SKM-1 treated with dmso at 0.1 percent for 144 hours (cell line): Measurements from ENCODE around the gene PRKG1.

Experiments used
- DNase-seq: peaks from one replicate; lab custom pipeline; 2025; ENCODE audit not compliant: unreplicated experiment; lab: John Stamatoyannopoulos, UW

Gene PRKG1

GRCh38 chr10:51955696-51956095 is 881.4 kb downstream of the PRKG1 start:
- DNase-seq: no peak

- DNase-seq: no peak
Measured at GRCh38 chr10:51956822-51957221, 882.5 kb downstream of the PRKG1 start.

GRCh38 chr10:51960494-51960895 is 886.2 kb downstream of the PRKG1 start:
- DNase-seq: peak; percentile 17

GRCh38 chr10:51961401-51961800 is 887.1 kb downstream of the PRKG1 start:
- DNase-seq: no peak

- no peak for DNase-seq
Measured at GRCh38 chr10:51964630-51965029, 890.3 kb downstream of the PRKG1 start.

- no peak for DNase-seq
Measured at GRCh38 chr10:51965451-51965850, 891.2 kb downstream of the PRKG1 start.

- no peak for DNase-seq
Measured at GRCh38 chr10:51972733-51973346, 898.6 kb downstream of the PRKG1 start.

GRCh38 chr10:51980752-51981151 is 906.5 kb downstream of the PRKG1 start:
- DNase-seq: no peak

GRCh38 chr10:51981731-51982130 is 907.4 kb downstream of the PRKG1 start:
- no peak for DNase-seq

- no peak for DNase-seq
Measured at GRCh38 chr10:51983481-51983880, 909.2 kb downstream of the PRKG1 start.

GRCh38 chr10:51985336-51985735 is 911.0 kb downstream of the PRKG1 start:
- DNase-seq: no peak

- DNase-seq: no peak
Measured at GRCh38 chr10:51986516-51986915, 912.2 kb downstream of the PRKG1 start.

- no peak for DNase-seq
Measured at GRCh38 chr10:51993475-51993874, 919.2 kb downstream of the PRKG1 start.

- DNase-seq: no peak
Measured at GRCh38 chr10:51999096-51999495, 924.8 kb downstream of the PRKG1 start.

GRCh38 chr10:52004342-52004949 is 930.2 kb downstream of the PRKG1 start:
- peak; percentile 5 for DNase-seq

- no peak for DNase-seq
Measured at GRCh38 chr10:52007091-52007490, 932.8 kb downstream of the PRKG1 start.

GRCh38 chr10:52011118-52011517 is 936.8 kb downstream of the PRKG1 start:
- no peak for DNase-seq

GRCh38 chr10:52019077-52019555 is 944.8 kb downstream of the PRKG1 start:
- no peak for DNase-seq

- no peak for DNase-seq
Measured at GRCh38 chr10:52019656-52020055, 945.4 kb downstream of the PRKG1 start.

- no peak for DNase-seq
Measured at GRCh38 chr10:52020173-52020572, 945.9 kb downstream of the PRKG1 start.

GRCh38 chr10:52020702-52021101 is 946.4 kb downstream of the PRKG1 start:
- DNase-seq: no peak

GRCh38 chr10:52027055-52027705 is 952.9 kb downstream of the PRKG1 start:
- no peak for DNase-seq
